Kidney tubule cell (primary cell): ENCODE data around the gene BTBD16.

Experiments used
- DNase-seq: peaks from one replicate; pipeline ENCODE4 v3.0.0-alpha.2; 2018; ENCODE audit warnings: low spot score

Gene BTBD16

DNA sequence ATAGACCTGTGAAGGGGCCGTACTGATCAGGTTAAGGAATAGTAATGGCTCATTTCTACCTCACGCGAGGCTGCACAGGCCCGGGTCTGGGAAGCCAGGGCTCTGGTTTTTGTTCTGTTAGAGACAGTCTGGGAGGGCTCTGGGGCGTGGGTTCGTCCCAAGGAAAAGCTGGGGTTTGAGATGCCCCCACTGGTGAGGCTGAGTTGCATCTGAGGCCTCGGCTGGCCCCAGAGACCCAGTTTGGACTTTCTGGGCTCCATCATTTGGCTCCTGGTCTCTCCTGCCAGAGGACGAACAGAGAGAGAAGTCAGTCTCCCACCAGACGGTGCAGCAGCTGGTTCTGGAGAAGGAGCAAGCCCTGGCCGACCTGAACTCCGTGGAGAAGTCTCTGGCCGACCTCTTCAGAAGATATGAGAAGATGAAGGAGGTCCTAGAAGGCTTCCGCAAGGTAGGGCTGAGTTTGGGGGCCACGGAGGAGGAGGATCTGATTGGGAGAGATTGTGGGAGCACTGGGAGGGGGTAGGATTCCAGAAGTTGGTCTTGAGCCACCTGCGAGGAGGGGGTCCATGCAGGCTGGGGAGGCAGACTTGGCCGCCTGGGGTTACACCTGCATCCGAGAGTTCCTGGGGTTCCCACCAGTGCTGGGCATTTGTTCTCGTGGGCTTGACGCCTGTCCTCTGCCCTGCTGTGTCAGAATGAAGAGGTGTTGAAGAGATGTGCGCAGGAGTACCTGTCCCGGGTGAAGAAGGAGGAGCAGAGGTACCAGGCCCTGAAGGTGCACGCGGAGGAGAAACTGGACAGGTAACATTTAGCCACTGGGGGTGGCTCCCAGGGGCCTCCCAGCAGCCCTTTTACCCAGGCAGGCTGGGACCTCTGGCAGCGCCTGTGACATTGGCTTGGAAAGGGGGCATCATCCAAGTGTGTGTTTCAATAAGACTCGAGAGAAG, 22.5 kb upstream of the BTBD16 start:
- DNase-seq = no peak

DNA sequence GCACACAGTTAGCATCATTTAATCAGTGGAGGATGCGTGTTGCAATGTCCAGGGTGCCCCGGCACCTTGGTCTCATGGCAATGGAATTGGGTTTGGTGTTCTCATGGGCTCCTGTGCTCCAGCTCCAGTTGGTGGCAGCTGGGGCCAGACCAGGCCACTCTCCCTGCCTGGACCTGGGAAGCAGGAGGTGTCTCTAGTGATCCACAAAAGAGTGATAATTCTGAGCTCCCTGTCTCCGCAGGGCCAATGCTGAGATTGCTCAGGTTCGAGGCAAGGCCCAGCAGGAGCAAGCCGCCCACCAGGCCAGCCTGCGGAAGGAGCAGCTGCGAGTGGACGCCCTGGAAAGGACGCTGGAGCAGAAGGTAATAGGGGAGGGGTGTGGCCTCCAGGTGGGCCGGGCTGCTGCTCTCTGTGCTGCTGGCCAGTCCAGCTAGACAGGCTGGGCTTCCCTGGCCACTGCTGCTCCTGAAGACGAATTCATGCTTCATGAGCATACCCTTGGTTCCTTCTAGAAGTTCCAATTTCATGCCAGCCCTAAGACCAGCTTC, 21.7 kb upstream of the BTBD16 start:
- no peak for DNase-seq

DNA sequence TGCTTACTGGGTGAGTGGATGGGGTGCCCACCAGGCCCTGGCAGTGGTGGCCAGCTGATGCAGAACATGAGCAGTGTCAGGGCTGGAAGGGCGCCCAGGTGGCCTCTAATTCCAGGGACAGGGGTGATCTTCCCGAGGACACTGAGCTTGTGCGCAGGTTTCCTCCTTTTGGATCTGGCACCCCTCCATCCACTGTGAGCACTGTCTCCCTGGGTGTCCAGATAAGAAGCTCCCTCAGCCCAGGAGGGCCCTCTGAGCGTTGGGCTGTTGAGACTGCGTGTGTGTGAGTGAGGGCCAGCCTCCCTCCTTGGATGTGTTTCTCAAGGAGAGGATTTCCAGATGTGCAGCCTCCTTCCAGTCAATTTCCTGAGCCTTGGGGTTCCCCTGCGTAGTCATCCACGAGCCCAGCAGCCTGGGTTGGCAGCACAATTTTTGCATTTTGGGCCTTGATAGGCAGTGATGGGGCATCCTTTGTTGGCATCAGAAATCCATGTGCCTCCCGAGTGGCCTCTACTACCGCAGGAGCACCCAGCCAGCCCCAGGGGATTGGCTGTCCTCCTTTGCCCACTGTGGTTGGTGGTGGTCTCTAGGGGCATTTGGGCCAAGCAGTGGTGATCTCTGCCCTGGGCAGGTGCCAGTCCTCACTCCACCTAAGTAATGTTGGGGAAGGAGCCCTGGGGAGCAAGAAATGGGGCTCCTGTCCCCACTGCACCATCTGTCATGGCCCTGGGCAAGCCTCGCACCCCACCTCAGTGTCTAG, 20.9 kb upstream of the BTBD16 start:
- DNase-seq = no peak

GRCh38 chr10:122251459-122252255, 19.4 kb upstream of the BTBD16 start:
- DNase-seq = no peak

DNA sequence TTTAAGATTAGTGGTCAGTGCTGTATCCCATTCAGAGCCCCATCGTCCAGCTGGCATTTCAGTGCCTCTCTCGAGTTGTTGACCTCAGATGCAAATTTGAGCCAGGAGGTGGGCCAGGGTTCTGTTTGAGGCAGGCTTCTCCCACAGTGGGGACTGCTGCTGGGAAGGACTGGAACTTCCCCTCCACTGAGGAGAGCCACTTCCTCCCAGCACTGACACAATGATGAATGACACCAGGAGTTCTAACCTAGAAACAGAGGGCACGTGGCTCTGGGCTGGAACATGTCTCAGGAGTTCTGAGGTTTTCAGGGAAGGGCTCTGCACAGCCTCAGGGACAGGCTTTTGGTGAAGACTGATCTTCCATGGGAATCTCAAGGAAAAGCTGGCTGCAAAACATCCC, 18.3 kb upstream of the BTBD16 start:
- no peak for DNase-seq

GRCh38 chr10:122253605-122254004, 17.5 kb upstream of the BTBD16 start:
- DNase-seq = no peak

GRCh38 chr10:122254831-122255230, 16.3 kb upstream of the BTBD16 start:
- no peak for DNase-seq

- no peak for DNase-seq
Measured at GRCh38 chr10:122255509-122256301, 15.4 kb upstream of the BTBD16 start.

DNA sequence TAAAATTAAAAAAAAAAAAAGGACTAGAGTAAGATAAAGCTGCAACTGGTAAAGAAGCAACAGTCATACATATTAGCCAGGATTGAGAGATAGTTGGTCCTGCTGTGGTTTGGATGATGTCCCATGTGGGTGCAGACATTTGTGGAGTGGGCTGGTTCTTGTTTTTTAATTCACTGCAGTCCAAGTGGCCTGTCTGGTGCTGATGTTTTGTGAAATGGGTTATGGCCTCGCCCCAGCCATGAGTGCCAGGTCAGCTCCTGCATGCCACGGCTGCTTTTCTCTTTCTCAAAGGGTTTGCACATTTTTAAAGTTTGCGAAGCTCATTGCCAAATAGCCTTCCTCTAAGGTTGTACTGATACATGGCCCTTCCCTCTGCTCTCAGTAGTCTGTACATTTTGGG, 14.1 kb upstream of the BTBD16 start:
- DNase-seq = no peak

DNA sequence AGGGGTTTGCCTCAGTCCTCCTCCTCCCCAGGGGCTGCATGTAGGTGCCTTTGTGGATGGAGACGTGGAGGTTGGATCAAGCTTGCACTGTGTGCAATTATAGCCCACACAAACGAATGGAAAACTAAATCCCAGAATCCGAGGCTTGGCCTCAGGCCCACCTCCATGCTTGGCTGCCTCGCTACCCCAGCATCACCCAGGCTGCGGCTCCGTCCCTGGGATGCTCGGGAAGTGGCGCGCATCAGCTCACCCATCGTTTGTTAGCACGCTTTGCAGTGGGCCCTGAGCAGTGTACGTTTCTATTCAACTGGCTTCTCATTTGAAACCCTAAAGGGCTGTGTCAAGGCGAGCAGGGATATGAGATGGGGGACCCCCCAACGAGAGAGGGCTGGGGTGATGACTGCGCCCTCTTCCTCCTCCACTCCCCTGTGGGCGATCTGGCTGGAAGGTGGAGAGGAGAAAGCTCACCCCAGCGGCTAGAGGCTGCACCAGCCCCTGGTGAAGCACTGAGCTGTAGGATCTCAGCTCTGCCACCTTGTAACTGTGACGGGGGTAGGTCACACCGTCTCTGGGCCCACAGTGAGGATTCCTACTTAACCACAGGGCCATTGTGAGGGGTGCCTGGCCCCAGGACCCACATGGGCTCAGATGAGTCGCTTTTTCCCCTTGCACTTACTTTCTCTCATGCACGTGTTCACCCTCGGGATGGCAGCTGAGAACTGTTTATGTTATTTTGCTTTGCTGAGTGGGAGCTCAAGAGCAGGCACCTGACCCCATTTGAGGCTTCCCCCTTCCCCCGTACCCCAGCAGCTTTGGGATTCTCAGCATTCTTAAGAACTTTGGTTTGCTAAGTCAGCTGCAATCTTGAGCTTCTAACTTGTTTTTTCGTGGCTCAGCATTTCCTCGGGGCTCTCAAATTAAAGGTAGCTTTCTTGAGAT, 12.7 kb upstream of the BTBD16 start:
- peak; percentile 13 for DNase-seq

- no peak for DNase-seq
Measured at GRCh38 chr10:122259075-122259466, 12.0 kb upstream of the BTBD16 start.

- DNase-seq = no peak
Measured at GRCh38 chr10:122261584-122261983, 9.5 kb upstream of the BTBD16 start.

DNA sequence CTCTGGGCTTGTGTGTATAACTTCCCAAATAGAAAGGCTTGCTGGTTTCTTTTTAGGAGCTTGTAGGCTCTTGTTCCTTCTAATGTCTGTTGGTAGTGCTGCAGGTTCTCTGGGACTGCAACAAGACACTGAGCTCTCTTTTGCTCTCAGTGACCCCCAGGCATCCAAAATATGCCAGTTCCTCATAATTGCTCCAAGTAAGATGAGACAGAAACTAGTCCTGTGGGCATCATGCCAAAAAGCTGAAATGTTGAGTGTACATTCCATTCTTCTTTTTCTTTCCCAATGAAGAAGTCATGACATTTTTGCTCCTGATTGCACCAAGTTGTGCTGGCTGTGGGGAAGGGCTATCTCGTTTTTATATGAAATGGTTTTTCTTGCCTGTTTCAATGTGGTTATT, 7.1 kb upstream of the BTBD16 start:
- DNase-seq = peak; percentile 91

- peak; percentile 56 for DNase-seq
Measured at GRCh38 chr10:122264436-122264835, 6.7 kb upstream of the BTBD16 start.

- DNase-seq = no peak
Measured at GRCh38 chr10:122264931-122265330, 6.2 kb upstream of the BTBD16 start.

DNA sequence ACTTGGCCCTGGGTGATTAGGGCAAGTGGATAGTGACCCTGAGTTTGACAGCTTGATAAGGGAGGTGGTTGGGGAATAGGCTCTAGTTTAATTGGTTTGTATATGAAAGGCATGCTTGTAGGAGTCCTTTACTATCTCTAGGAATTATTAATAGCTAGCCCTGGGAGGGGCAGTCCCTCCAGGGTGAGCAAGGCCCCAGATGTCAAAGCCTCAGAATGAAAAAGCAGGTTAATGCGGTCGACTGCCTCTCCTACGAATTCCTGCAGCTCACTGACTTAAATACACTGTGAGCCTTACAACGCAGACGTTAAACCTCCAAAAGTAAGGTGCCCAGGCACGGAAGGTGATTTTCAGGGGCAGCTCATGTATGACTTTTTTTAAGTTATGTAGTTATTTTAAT, 5.2 kb upstream of the BTBD16 start:
- peak; percentile 92 for DNase-seq

DNA sequence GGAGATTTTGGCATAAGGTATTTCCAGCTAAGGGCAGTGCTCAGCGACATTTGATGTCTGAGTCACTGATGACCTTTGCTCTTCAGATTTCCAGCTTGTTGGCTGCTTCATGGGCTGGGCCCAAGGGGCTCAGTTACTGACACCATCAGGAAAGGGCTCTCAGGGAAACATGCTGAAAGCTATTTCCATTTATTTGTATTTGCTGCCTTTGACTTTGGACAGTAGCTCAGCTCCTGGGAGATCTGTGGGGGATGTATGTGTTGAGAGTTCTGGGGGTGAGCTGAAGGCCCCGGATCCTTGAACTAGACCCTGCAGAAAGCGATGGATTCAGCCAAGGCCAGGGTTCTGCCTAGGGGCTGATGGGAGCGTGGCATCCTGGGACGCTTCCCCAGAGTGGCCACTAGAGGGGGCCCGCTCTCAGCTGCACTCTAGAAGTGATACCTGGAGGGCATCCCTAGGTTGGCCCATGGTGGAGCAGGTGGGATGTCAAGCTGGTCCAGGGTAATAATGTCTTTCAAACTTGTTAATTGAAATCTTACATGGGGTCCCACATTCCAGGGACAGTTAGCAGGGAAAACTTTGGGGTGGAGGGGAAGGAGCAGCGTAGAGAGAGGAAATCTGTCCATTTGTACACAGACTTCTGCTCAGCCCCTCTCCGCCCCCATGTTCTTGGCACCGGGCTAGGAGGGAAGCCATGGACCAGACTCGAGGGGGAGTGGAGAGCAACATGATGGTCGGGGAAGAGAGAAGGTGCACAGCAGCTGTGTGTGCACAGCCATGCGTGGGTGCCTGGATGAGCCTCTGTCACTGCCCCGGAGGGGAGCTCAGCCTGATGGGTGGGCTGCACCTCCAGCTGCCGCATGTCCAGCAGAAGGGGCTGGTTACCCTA, 3.0 kb upstream of the BTBD16 start:
- DNase-seq = peak; percentile 51

- DNase-seq = no peak
Measured at GRCh38 chr10:122269059-122269687, 1.9 kb upstream of the BTBD16 start.
